ENCODE measurements around the gene UBL7. TPM values are rescaled to one million over a fixed set of nuclear protein-coding genes. Genes with fewer than 3 reads are reported as not detected.

UBL7 gene
- total RNA-seq, 3 donors from 2014 or later: 29.5 to 43.5 (median 37.6) TPM

DNA sequence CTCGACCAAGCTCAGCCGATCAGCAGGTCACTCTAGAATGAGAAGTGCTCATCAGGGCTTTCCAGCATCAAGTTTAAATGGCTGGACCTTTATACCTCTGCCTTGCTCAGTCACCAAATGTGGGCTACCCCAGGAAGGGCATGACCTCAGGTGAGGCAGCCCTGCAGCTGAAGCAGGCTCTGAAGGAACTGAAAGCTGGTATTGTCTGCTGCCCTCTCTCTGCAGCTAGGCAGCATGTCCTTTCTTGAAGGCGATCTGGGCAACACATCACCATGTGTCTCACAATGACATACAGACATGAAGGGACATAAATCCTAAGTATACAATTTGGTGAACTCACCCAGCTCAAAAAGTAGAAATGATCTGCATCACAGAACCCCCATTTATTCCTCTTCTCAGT is 41.3 kb upstream of the UBL7 start:
- DNase-seq: no peak
- no peaks in the 10 kb centered on the region for H3K9me3 ChIP-seq
- intact Hi-C loops (cut with DNase I, micrococcal nuclease): no loop called here

DNA sequence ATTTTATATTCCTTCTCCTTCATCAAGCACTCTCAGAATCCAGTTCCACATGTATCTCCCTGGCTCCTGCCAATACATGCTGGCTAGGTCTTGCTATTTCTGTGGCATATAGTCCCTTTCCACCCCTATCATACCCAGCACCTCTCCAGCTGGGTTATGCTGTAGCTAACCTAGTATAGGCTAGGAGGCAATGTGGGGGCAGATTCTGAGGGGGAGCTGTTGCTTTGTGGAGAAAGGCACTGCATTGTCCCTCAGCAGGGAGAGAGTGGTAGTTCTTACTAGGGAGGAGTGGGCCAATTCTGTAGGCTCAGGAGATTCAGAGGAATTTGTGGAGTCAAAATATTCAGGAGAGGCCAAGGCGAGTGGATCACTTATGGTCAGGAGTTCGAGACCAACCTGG is 39.4 kb upstream of the UBL7 start:
- no peak for ATAC-seq
- Histone ChIP-seq H3K4me3 (no peak overlapping the region), H3K36me3 (ENCODE audit: low read depth) (no peaks in the 10 kb centered on the region), H3K4me1 (ENCODE audit: low read depth) (no peaks in the 10 kb centered on the region), H3K9me3 (no peaks in the 10 kb centered on the region)
- intact Hi-C loops (cut with DNase I, micrococcal nuclease): no loop called here
- TF ChIP-seq, protein P1, sequence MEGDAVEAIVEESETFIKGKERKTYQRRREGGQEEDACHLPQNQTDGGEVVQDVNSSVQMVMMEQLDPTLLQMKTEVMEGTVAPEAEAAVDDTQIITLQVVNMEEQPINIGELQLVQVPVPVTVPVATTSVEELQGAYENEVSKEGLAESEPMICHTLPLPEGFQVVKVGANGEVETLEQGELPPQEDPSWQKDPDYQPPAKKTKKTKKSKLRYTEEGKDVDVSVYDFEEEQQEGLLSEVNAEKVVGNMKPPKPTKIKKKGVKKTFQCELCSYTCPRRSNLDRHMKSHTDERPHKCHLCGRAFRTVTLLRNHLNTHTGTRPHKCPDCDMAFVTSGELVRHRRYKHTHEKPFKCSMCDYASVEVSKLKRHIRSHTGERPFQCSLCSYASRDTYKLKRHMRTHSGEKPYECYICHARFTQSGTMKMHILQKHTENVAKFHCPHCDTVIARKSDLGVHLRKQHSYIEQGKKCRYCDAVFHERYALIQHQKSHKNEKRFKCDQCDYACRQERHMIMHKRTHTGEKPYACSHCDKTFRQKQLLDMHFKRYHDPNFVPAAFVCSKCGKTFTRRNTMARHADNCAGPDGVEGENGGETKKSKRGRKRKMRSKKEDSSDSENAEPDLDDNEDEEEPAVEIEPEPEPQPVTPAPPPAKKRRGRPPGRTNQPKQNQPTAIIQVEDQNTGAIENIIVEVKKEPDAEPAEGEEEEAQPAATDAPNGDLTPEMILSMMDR (IDR thresholded peaks at IDR 0.05): no peak
- no peak for DNase-seq

More for the DNA sequence above, 41.3 kb upstream of the UBL7 start:
- no peak for ATAC-seq
- Histone ChIP-seq H3K4me1 (ENCODE audit: low read depth) (no peaks in the 10 kb centered on the region), H3K36me3 (ENCODE audit: low read depth) (no peaks in the 10 kb centered on the region), H3K4me3 (no peak overlapping the region)
- TF ChIP-seq, protein P1 (IDR thresholded peaks at IDR 0.05): no peak

DNA sequence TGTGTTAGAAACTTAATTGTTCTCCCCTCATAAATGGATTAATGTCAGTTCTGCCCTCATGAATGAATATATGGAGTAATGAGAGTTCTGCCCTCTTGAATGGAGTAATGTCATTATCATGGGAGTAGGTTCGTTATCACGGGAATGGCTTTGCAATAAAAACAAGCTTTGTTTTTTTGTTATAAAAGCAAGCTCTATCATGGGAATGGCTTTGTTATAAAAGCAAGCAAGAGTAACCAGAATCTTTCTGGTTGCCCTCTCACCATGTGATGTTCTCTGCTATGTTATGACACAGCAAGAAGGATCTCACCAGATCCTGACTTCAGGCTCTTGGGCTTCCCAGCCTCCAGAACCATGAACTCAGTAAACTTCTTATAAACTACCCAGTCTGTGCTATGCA is 38.4 kb upstream of the UBL7 start:
- intact Hi-C loops (cut with DNase I, micrococcal nuclease): no loop called here
- TF ChIP-seq, protein P1 (IDR thresholded peaks at IDR 0.05): no peak
- no peak for ATAC-seq
- H3K4me1 ChIP-seq (ENCODE audit: low read depth): no peaks in the 10 kb centered on the region
- no peaks in the 10 kb centered on the region for H3K36me3 ChIP-seq (ENCODE audit: low read depth)
- H3K4me3 ChIP-seq: no peak overlapping the region
- DNase-seq: no peak
- H3K9me3 ChIP-seq: no peaks in the 10 kb centered on the region

DNA sequence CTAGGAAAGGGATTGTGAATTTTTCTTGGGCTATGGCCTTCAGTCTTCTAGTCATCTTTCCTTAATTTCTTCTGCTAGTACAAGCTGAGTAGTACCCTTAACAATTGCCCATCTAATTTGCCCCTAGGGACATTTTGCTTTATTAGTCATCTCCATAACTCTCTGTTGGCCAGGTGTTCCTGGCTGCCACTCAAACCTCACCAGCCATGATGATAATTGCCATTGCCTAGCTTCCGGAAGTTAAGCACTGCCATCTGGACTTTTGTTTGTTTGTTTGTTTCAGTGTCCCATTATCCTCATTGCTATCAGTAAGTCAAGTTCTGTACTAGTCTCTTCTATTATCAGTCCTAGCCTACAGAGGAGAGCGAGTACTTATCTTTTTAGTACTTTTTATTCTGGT is 36.6 kb upstream of the UBL7 start:
- ATAC-seq (peak; percentile 85), DNase-seq (peak in 1 of 3 donors; percentile 42)
- H3K36me3 ChIP-seq (ENCODE audit: low read depth): no peaks in the 10 kb centered on the region
- no peaks in the 10 kb centered on the region for H3K9me3 ChIP-seq
- intact Hi-C loops (cut with DNase I, micrococcal nuclease): no loop called here
- H3K4me3 ChIP-seq: no peak overlapping the region
- H3K4me1 ChIP-seq (ENCODE audit: low read depth): no peaks in the 10 kb centered on the region
- TF ChIP-seq, protein P1 (IDR thresholded peaks at IDR 0.05): no peak

DNA sequence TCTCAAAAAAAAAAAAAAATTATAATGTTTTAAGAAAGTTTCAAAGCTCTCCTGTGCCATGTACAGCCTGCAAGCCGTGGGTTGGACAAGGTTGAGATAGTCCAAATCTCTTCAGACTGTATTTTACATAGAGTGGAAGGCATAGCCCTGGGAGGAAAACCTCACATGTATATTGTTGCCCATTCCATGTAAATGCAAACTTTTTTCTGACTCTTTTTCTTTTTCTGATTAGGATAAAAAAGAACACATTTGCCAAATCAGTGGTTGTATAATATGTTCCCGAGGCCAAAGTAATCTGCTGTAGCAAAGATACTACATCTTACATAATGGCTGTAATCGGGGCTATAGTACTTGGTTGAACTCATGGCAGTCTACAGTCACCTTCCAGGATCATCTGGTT is 35.7 kb upstream of the UBL7 start:
- TF ChIP-seq, protein P1 (IDR thresholded peaks at IDR 0.05): no peak

DNA sequence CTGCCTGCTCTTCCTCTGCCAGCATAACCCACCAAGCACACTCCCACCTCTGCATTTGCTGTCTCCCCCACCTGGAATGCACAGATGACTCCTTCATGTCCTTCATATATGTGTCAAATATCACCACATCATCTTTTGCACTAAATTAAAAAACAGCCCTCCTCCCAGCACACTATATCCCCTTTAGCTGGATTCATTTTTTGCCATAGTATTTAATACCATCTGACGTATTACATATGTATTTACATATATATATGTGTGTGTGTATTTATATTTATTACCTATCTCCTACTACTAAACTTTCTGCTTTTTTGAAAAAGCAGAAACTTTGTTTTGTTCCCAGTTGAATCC is 29.4 kb upstream of the UBL7 start:
- Histone ChIP-seq H3K9me3 (no peaks in the 10 kb centered on the region), H3K36me3 (ENCODE audit: low read depth) (no peaks in the 10 kb centered on the region), H3K4me1 (ENCODE audit: low read depth) (no peaks in the 10 kb centered on the region), H3K4me3 (no peak overlapping the region)
- TF ChIP-seq, protein P1 (IDR thresholded peaks at IDR 0.05): no peak
- ATAC-seq (no peak), DNase-seq (no peak)
- intact Hi-C loops (cut with DNase I, micrococcal nuclease): no loop called here

More for the DNA sequence above, 35.7 kb upstream of the UBL7 start:
- ATAC-seq (no peak), DNase-seq (no peak)
- intact Hi-C loops (cut with DNase I, micrococcal nuclease): no loop called here
- H3K4me1 ChIP-seq (ENCODE audit: low read depth): no peaks in the 10 kb centered on the region
- H3K9me3 ChIP-seq: no peaks in the 10 kb centered on the region
- H3K36me3 ChIP-seq (ENCODE audit: low read depth): no peaks in the 10 kb centered on the region
- no peak overlapping the region for H3K4me3 ChIP-seq
